ENCODE data around the gene CCNY. TPM values are rescaled to one million over a fixed set of nuclear protein-coding genes. Genes with fewer than 3 reads are reported as not detected.
"Not testable (repeated sequence)": the region's sequence is repeated elsewhere in the genome, so short reads cannot be mapped to it uniquely, and the experiment has no call there.

Gene CCNY
- total and polyA plus RNA-seq, 2 experiments from 2014 or later = 38.9 to 79.9 TPM

GRCh38 chr10:35304649-35305048 lies 31.7 kb upstream of the CCNY start:
- Histone ChIP-seq H3K9me3 (ENCODE audit: low read depth) (no peaks in the 10 kb centered on the region), H3K4me1 (ENCODE audit: low read depth) (peaks cover 3% of the 10 kb centered on the region), H3K4me3 (no peak overlapping the region), H3K27ac (no peak overlapping the region), H3K36me3 (no peaks in the 10 kb centered on the region), H3K27me3 (no peaks in the 10 kb centered on the region)
- no peak for TF ChIP-seq CTCF (IDR thresholded peaks at IDR 0.05; ENCODE audit: low read depth, low read length)
- no peak for DNase-seq (ENCODE audit: low read depth in 1 of 2, low spot score in 1 of 2)

- H3K27ac ChIP-seq = no peak overlapping the region
- no peaks in the 10 kb centered on the region for H3K9me3 ChIP-seq (ENCODE audit: low read depth)
- H3K27me3 ChIP-seq = no peaks in the 10 kb centered on the region
- peak in 1 of 2 donors; percentile 11 for DNase-seq (ENCODE audit: low read depth in 1 of 2, low spot score in 1 of 2)
- H3K4me3 ChIP-seq = no peak overlapping the region
- no peak for TF ChIP-seq CTCF (IDR thresholded peaks at IDR 0.05; ENCODE audit: low read depth, low read length)
- no peaks in the 10 kb centered on the region for H3K36me3 ChIP-seq
- peaks cover 3% of the 10 kb centered on the region for H3K4me1 ChIP-seq (ENCODE audit: low read depth)
Measured at GRCh38 chr10:35306852-35307251, 29.5 kb upstream of the CCNY start.

GRCh38 chr10:35307297-35307696 lies 29.0 kb upstream of the CCNY start:
- peak in 1 of 2 donors; percentile 15 for DNase-seq (ENCODE audit: low read depth in 1 of 2, low spot score in 1 of 2)
- Histone ChIP-seq H3K36me3 (no peaks in the 10 kb centered on the region), H3K4me3 (no peak overlapping the region), H3K9me3 (ENCODE audit: low read depth) (no peaks in the 10 kb centered on the region), H3K27me3 (no peaks in the 10 kb centered on the region), H3K4me1 (ENCODE audit: low read depth) (peaks cover 3% of the 10 kb centered on the region), H3K27ac (no peak overlapping the region)
- TF ChIP-seq CTCF (IDR thresholded peaks at IDR 0.05; ENCODE audit: low read depth, low read length) = no peak

- TF ChIP-seq CTCF (IDR thresholded peaks at IDR 0.05; ENCODE audit: low read depth, low read length) = no peak
- no peaks in the 10 kb centered on the region for H3K9me3 ChIP-seq (ENCODE audit: low read depth)
- no peaks in the 10 kb centered on the region for H3K27me3 ChIP-seq
- H3K36me3 ChIP-seq = no peaks in the 10 kb centered on the region
- no peak for DNase-seq (ENCODE audit: low read depth in 1 of 2, low spot score in 1 of 2)
- no peak overlapping the region for H3K27ac ChIP-seq
- H3K4me1 ChIP-seq (ENCODE audit: low read depth) = peaks cover 3% of the 10 kb centered on the region
- H3K4me3 ChIP-seq = no peak overlapping the region
Measured at GRCh38 chr10:35308809-35309208, 27.5 kb upstream of the CCNY start.

GRCh38 chr10:35314142-35314541 lies 22.2 kb upstream of the CCNY start:
- H3K4me1 ChIP-seq (ENCODE audit: low read depth); H3K9me3 ChIP-seq (ENCODE audit: low read depth); H3K4me3 ChIP-seq; H3K27ac ChIP-seq; DNase-seq (ENCODE audit: low read depth in 1 of 2, low spot score in 1 of 2); H3K27me3 ChIP-seq; H3K36me3 ChIP-seq: not testable (repeated sequence)

GRCh38 chr10:35315235-35315634 lies 21.1 kb upstream of the CCNY start:
- H3K36me3 ChIP-seq; H3K27me3 ChIP-seq; H3K4me1 ChIP-seq (ENCODE audit: low read depth); H3K9me3 ChIP-seq (ENCODE audit: low read depth); H3K27ac ChIP-seq; DNase-seq (ENCODE audit: low read depth in 1 of 2, low spot score in 1 of 2); H3K4me3 ChIP-seq: not testable (repeated sequence)

All from cardiac muscle cell (in vitro differentiated cells and primary cell).